Uterus (tissue), 4 donors: ENCODE results near the gene CALM3. TPM values are rescaled to one million over a fixed set of nuclear protein-coding genes. Genes with fewer than 3 reads are reported as not detected.
A peak's percentile ranks its signal among the peaks of the same experiment; 100 is the strongest.

Experiments used
- DNase-seq, 2 donors: peaks; one replicate each; pipeline ENCODE4 v3.0.0-alpha.2; 2019 to 2020
- H3K27ac ChIP-seq, 2 donors: fragments of 200-600 bp; sonication (generic); 1 replicate in 1 of 2; 2 replicates in 1 of 2; pipeline ENCODE4 v1.5.1; 2016 to 2018
- H3K27me3 ChIP-seq, 2 donors: fragments of 200-600 bp; sonication (generic); one replicate each; pipeline ENCODE4 v1.5.1; 2018 to 2019; ENCODE audit warnings: control low read depth in 1 of 2
- H3K36me3 ChIP-seq, 2 donors: fragments of 200-600 bp; sonication (generic); one replicate each; pipeline ENCODE4 v1.5.1; 2019; ENCODE audit warnings: control low read depth in 1 of 2
- H3K4me1 ChIP-seq, 2 donors: fragments of 200-600 bp; sonication (generic); one replicate each; pipeline ENCODE4 v1.5.1; 2018 to 2019; ENCODE audit warnings: control low read depth in 1 of 2
- H3K4me3 ChIP-seq, 2 donors: fragments of 200-600 bp; sonication (generic); 1 replicate in 1 of 2; 2 replicates in 1 of 2; pipeline ENCODE4 v1.5.1; 2018 to 2019; ENCODE audit warnings: mild to moderate bottlenecking in 1 of 2
- H3K9me3 ChIP-seq, 2 donors: fragments of 200-600 bp; sonication (generic); one replicate each; pipeline ENCODE4 v1.5.1; 2019; ENCODE audit warnings: control low read depth in 1 of 2
- POLR2A ChIP-seq, 2 donors: fragments of 450-650 bp; IDR thresholded peaks; one replicate each; pipeline ENCODE4 v1.6.1; 2016; ENCODE audit warnings: antibody characterized with exemption in 2 of 2, mild to moderate bottlenecking in 1 of 2, moderate library complexity in 1 of 2
- intact Hi-C: fragments of 100-400 bp; cut with DNase I; formaldehyde crosslinking; loops from one replicate; pipeline ENCODE4 v1.15.1; 2023; ENCODE audit warnings: low total_unique reads
- total RNA-seq, 4 donors: library from RNA; depleted of rRNA in 3 of 4; stranded (reverse); fragments of >200 nt in 3 of 4; gene quantifications; one replicate each; pipeline versions ENCODE4 v1.1.0 to v1.2.4, GENCODE V29; 2014 to 2023
- TF ChIP-seq, protein P1 (sequence below), 4 experiments: fragments of 200-600 bp in 2 of 4; fragments of 450-650 bp in 2 of 4; sonication (generic) in 2 of 4; IDR thresholded peaks; one replicate each; pipeline ENCODE4 v1.5.1; 2016 to 2019; ENCODE audit warnings: antibody characterized with exemption in 4 of 4, mild to moderate bottlenecking in 2 of 4, moderate library complexity in 1 of 4
- donor health status: DM: yes; HTN: yes; CAD: no.

CALM3 gene
- total RNA-seq, 4 donors from 2014 or later, result 83.8 to 225 (median 157) TPM

DNA sequence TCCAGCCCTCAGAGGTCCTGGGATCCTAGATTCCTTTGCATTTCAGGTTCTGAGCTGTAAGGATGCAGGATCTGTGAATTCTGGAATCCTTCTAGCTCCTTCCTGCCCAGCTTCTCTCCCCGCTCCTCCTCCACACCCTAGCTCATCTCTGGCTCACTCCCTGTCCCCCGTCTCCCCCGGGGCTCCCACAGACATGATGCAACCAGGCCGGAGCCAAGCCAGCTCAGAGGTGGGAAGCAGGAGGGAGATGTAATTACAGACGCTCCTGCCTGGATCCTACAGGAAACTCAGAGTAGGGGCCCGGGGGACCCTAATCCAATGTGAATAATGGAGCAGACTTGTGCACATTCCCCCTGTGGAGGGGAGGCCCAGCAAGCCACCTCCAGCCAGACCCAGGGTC lies 30.4 kb downstream of the CALM3 start:
- H3K4me3 ChIP-seq, result no peak overlapping the region
- H3K27ac ChIP-seq, result peak overlapping the region; percentile 8 to 50
- peak; percentile 84 to 86 for DNase-seq
- no peaks in the 10 kb centered on the region for H3K36me3 ChIP-seq
- no peak for TF ChIP-seq POLR2A (IDR thresholded peaks at IDR 0.05)
- TF ChIP-seq, protein P1, sequence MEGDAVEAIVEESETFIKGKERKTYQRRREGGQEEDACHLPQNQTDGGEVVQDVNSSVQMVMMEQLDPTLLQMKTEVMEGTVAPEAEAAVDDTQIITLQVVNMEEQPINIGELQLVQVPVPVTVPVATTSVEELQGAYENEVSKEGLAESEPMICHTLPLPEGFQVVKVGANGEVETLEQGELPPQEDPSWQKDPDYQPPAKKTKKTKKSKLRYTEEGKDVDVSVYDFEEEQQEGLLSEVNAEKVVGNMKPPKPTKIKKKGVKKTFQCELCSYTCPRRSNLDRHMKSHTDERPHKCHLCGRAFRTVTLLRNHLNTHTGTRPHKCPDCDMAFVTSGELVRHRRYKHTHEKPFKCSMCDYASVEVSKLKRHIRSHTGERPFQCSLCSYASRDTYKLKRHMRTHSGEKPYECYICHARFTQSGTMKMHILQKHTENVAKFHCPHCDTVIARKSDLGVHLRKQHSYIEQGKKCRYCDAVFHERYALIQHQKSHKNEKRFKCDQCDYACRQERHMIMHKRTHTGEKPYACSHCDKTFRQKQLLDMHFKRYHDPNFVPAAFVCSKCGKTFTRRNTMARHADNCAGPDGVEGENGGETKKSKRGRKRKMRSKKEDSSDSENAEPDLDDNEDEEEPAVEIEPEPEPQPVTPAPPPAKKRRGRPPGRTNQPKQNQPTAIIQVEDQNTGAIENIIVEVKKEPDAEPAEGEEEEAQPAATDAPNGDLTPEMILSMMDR (IDR thresholded peaks at IDR 0.05), result no peak
- H3K4me1 ChIP-seq, result no peaks in the 10 kb centered on the region
- no peaks in the 10 kb centered on the region for H3K27me3 ChIP-seq
- intact Hi-C loops, result no loop called here
- H3K9me3 ChIP-seq, result no peaks in the 10 kb centered on the region

DNA sequence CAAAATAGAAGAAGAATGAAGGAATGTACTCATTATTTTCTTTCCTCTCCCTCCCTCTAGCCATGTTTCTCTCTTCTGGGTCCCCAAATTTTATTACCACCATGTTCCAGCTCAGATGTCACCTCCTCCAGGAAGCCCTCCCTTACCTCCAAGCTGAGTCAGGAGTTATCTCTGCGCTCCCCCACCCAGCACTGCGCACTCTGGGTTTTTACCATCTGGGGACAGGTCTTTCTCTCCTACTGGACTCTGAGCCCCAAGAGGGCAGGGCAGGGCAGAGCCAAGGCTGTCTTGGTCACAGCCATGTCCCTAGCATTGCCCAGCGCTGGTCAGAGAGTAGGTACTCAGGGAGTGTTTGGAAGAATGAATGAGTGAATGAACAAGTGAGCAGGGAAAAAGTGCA lies 32.0 kb downstream of the CALM3 start:
- H3K4me3 ChIP-seq, result no peak overlapping the region

DNA sequence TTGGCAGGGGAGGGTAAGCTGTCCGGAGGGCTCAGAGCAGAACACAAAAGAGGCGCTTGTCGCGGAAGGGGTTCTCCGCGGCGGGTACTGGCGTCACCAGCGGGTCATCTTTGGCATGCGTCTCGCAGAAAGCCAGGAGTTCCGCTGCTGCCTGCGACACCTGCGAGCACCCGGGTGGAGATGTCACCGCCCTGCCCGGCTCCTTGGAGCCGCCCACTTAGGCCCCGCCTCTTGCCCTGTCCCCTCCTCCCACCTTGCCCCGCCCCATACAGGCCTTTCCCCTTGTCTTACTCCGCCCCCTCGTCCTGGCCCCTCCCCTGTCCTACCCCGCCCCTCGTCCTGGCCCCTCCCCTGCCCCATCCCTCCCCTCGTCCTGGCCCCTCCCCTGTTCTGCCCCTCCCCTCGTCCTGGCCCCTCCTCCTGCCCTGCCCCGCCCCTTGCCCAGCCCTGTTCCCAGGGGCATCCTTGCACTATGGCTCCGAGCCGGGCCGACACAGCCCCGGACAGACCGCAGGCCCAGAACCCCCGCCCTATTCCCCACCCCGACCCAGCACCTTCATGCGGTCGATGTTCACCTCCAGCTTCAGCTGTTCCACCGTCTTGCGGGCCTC lies 33.0 kb downstream of the CALM3 start:
- intact Hi-C loops, result no loop called here
- no peaks in the 10 kb centered on the region for H3K4me1 ChIP-seq
- H3K9me3 ChIP-seq, result no peaks in the 10 kb centered on the region
- H3K27me3 ChIP-seq, result no peaks in the 10 kb centered on the region
- peak overlapping the region in 1 of 2 donors; percentile 60 for H3K27ac ChIP-seq
- peak; percentile 87 to 94 for DNase-seq
- H3K4me3 ChIP-seq, result peak overlapping the region; percentile 20 to 36
- no peaks in the 10 kb centered on the region for H3K36me3 ChIP-seq
- peak in 1 of 2 donors; percentile 45 for TF ChIP-seq POLR2A (IDR thresholded peaks at IDR 0.05)
- TF ChIP-seq, protein P1 (IDR thresholded peaks at IDR 0.05), result no peak

More for the DNA sequence above, 32.0 kb downstream of the CALM3 start:
- TF ChIP-seq, protein P1 (IDR thresholded peaks at IDR 0.05), result no peak
- TF ChIP-seq POLR2A (IDR thresholded peaks at IDR 0.05), result no peak
- intact Hi-C loops, result no loop called here
- no peak for DNase-seq
- no peaks in the 10 kb centered on the region for H3K4me1 ChIP-seq
- H3K27ac ChIP-seq, result peak overlapping the region in 1 of 2 donors; percentile 60
- no peaks in the 10 kb centered on the region for H3K9me3 ChIP-seq
- no peaks in the 10 kb centered on the region for H3K27me3 ChIP-seq
- H3K36me3 ChIP-seq, result no peaks in the 10 kb centered on the region

DNA sequence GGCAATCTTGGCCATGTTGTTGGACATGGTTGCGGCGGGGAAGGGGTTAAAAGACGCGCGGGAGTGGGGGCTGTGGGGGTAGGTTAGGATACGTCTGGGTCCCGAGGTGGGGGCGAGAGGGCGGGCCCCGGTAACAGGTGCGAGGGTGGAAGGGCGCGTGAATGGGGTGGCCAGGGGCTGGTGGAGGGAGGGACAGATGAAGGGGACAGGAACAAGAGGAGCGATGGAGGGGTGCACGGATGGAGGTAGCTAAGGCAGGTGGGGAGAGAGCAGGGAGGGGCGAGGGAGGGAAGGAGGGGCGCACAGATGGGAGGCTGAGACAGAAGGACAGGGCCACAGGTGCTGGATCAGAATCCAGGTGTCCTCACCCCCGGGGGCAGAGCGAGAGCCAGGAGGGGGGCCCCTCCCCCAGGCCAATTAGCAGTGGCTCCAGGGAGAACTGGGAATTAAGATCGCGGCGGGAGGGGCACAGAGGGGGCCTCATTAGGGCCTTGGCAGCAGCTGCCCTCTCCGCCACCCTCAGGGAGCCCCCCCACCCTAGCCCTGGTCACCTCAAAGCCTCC lies 33.6 kb downstream of the CALM3 start:
- no peak for DNase-seq
- peak overlapping the region in 1 of 2 donors; percentile 36 for H3K4me3 ChIP-seq
- no peaks in the 10 kb centered on the region for H3K27me3 ChIP-seq
- no peaks in the 10 kb centered on the region for H3K4me1 ChIP-seq
- H3K9me3 ChIP-seq, result no peaks in the 10 kb centered on the region
- H3K27ac ChIP-seq, result peak overlapping the region in 1 of 2 donors; percentile 32
- TF ChIP-seq POLR2A (IDR thresholded peaks at IDR 0.05), result no peak
- TF ChIP-seq, protein P1 (IDR thresholded peaks at IDR 0.05), result no peak
- intact Hi-C loops, result no loop called here
- no peaks in the 10 kb centered on the region for H3K36me3 ChIP-seq

DNA sequence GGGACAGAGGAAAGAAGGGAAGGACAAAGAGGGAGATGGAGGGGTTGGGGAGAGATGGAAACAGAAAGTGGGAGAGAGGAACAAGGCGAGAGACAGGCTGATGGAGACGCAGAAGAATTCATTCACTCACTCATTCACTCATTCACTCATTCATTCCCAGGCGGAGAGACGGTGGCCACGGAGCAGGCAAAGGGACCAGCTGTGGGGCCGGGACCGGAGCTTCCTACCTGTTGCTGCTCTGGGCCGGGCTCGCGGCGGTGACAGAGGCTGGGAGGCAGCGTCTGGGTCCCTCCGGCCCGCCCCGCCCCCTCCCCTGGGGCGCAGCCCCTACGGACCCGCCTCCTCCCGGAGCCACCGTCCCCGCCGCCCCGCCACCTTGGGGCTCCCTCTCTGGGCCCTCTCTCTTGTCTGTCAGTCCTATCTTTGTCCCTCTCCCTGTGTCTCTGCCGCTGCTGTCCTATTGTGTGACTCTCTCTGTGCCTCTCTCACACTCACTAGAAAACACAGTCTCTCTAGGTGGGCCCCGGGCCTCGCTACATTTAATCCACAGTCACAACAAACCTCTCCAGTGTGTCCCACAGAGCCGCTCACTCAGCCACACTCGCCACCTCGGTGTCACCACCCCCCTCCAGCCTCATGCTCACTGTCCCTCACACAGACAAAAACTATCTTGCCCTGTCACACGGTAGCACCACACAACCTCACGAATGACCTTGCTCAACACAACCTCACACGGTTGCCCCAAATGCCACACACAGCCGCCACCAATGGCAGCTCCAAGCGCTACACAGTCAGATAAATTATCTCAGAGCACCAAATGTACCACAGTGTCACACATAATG lies 35.0 kb downstream of the CALM3 start, which contains the start of gene GNG8:
TSS of gene GNG8 (minus strand) at position 283 of the 842 bp plus-strand sequence. CDS start 1,520 bp downstream, outside the sequence.
- DNase-seq, result no peak
- Histone ChIP-seq H3K4me3 (no peak within 1 kb of the TSS), H3K27ac (peak within 1 kb of the TSS in 1 of 2 donors; percentile 32), H3K27me3 (no peaks in the 10 kb centered on the region), H3K4me1 (no peaks in the 10 kb centered on the region), H3K36me3 (no peaks in the 10 kb centered on the region), H3K9me3 (no peaks in the 10 kb centered on the region)
- TF ChIP-seq, protein P1 (IDR thresholded peaks at IDR 0.05), result no peak
- no peak for TF ChIP-seq POLR2A (IDR thresholded peaks at IDR 0.05)
- intact Hi-C loops, result no loop called here
